Lower lobe of right lung (tissue), 2 donors: ENCODE measurements around the gene HMGXB3. TPM values are rescaled to one million over a fixed set of nuclear protein-coding genes. Genes with fewer than 3 reads are reported as not detected.

ENCODE experiments used
- ATAC-seq, 2 donors: fragments of 200-7000 bp; cut with Tn5 transposase; one replicate each; pipeline ENCODE4 v1.9.1; 2020 to 2022; ENCODE audit warnings: mild to moderate bottlenecking in 2 of 2, moderate library complexity in 2 of 2
- DNase-seq: peaks from one replicate; pipeline ENCODE4 v3.0.0-alpha.2; 2020
- H3K27ac ChIP-seq: fragments of 200-600 bp; one replicate; pipeline ENCODE4 v1.8.0; 2022
- H3K27me3 ChIP-seq: fragments of 200-600 bp; one replicate; pipeline ENCODE4 v1.8.0; 2022; ENCODE audit warnings: low read depth
- H3K36me3 ChIP-seq: fragments of 200-600 bp; one replicate; pipeline ENCODE4 v1.8.0; 2022; ENCODE audit warnings: mild to moderate bottlenecking
- H3K4me1 ChIP-seq: fragments of 200-600 bp; one replicate; pipeline ENCODE4 v1.8.0; 2022
- H3K4me3 ChIP-seq: fragments of 200-600 bp; one replicate; pipeline ENCODE4 v1.8.0; 2022; ENCODE audit warnings: mild to moderate bottlenecking
- H3K9me3 ChIP-seq: fragments of 200-600 bp; one replicate; pipeline ENCODE4 v1.8.0; 2022
- intact Hi-C: fragments of 100-400 bp; cut with DNase I; formaldehyde crosslinking; loops from one replicate; pipeline ENCODE4 v1.11.0; 2022
- total RNA-seq: library from RNA; stranded (reverse); fragmentation: NEBNext Ultra II Directional; extraction: Animal tissue kit (Norgen Biotek cat#: 25700); gene quantifications from one replicate; pipeline ENCODE4 v1.2.1, GENCODE V29; 2021
- TF ChIP-seq, protein P1 (sequence below): fragments of 200-600 bp; IDR thresholded peaks from one replicate; pipeline ENCODE4 v1.8.0; 2022; ENCODE audit warnings: antibody characterized with exemption, mild to moderate bottlenecking
- donor health status: DM: no; HTN: yes; CAD: no; lungs with severe emphysema.

HMGXB3 gene
- total RNA-seq, 1 donor from 2014 or later = 28.3 TPM

DNA sequence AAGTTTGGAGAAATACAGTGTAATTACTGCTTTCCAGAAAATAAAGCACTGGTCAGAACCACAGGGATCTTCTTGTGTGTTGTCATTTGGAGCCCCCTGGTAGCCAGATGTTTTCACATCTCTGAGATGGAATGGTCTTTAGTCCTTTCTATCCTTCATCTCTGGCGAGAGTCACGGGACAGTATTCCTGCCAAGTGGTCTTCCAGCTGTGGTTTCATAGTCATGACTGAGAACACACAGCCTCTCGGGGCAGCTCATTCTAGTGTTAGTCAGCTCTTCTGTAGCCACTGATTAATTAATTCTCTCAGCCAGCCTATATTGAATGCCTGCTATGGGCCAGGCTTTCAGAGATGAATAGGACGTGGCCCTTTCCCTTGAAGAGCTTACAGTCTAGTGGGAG is 34.1 kb downstream of the HMGXB3 start:
- intact Hi-C loops = no loop called here
- Histone ChIP-seq H3K36me3 (peaks cover 98% of the 10 kb centered on the region), H3K27me3 (no peaks in the 10 kb centered on the region), H3K27ac (no peak overlapping the region), H3K4me1 (no peaks in the 10 kb centered on the region), H3K4me3 (no peak overlapping the region), H3K9me3 (no peaks in the 10 kb centered on the region)
- ATAC-seq = no peak
- TF ChIP-seq, protein P1, sequence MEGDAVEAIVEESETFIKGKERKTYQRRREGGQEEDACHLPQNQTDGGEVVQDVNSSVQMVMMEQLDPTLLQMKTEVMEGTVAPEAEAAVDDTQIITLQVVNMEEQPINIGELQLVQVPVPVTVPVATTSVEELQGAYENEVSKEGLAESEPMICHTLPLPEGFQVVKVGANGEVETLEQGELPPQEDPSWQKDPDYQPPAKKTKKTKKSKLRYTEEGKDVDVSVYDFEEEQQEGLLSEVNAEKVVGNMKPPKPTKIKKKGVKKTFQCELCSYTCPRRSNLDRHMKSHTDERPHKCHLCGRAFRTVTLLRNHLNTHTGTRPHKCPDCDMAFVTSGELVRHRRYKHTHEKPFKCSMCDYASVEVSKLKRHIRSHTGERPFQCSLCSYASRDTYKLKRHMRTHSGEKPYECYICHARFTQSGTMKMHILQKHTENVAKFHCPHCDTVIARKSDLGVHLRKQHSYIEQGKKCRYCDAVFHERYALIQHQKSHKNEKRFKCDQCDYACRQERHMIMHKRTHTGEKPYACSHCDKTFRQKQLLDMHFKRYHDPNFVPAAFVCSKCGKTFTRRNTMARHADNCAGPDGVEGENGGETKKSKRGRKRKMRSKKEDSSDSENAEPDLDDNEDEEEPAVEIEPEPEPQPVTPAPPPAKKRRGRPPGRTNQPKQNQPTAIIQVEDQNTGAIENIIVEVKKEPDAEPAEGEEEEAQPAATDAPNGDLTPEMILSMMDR = no peak
- DNase-seq = no peak

DNA sequence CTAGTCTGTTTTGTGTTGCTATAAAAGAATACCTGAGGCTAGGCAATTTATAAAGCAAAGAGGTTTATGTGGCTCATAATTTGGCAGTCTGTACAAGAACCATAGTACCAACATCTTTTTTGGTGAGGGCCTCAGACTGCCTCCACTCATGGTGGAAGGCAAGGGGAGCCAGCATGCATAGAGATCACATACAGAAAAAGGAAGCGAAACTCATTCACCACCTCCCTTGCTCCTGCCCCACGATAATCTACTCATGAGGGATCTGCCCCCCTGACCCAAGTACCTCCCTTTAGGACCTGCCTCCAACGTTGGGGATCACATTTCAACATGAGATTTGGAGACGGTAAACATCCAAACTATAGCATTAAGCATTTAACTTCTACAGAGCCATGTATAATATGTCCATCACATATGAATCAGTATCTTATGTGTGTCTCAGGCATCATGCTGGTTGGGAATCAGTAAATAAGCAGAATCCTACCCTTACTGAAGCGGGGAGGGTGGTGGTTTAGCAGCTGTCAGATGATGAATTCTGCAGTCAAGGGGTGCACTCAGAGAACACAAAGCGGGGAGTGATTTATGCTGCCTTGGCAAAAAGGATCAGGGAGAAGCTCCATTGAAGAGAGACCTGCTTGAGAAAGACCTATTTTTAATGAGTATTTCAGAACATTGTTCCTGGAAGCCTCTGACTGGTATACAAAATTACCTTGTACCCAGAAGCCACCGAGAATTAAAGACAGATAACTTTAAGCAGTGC is 34.8 kb downstream of the HMGXB3 start:
- Histone ChIP-seq H3K27me3 (no peaks in the 10 kb centered on the region), H3K4me3 (no peak overlapping the region), H3K36me3 (peaks cover 98% of the 10 kb centered on the region), H3K4me1 (no peaks in the 10 kb centered on the region), H3K9me3 (no peaks in the 10 kb centered on the region), H3K27ac (no peak overlapping the region)
- TF ChIP-seq, protein P1 = no peak
- ATAC-seq (no peak), DNase-seq (no peak)
- intact Hi-C loops = no loop called here

- Histone ChIP-seq H3K36me3 (peaks cover 98% of the 10 kb centered on the region), H3K27ac (no peak overlapping the region), H3K27me3 (no peaks in the 10 kb centered on the region), H3K4me1 (no peaks in the 10 kb centered on the region), H3K4me3 (no peak overlapping the region), H3K9me3 (no peaks in the 10 kb centered on the region)
- intact Hi-C loops = no loop called here
- ATAC-seq (peak in 1 of 2 donors; percentile 35), DNase-seq (no peak)
- TF ChIP-seq, protein P1 = no peak
Observed at GRCh38 chr5:150036513-150036912, 36.0 kb downstream of the HMGXB3 start.

GRCh38 chr5:150038547-150038946 is 38.0 kb downstream of the HMGXB3 start:
- peaks cover 98% of the 10 kb centered on the region for H3K36me3 ChIP-seq

GRCh38 chr5:150042459-150042858 is 41.9 kb downstream of the HMGXB3 start:
- Histone ChIP-seq H3K27me3 (no peaks in the 10 kb centered on the region), H3K27ac (no peak overlapping the region), H3K4me3 (no peak overlapping the region), H3K36me3 (peaks cover 97% of the 10 kb centered on the region), H3K9me3 (no peaks in the 10 kb centered on the region), H3K4me1 (peaks cover 13% of the 10 kb centered on the region)
- DNase-seq (no peak), ATAC-seq (no peak)
- TF ChIP-seq, protein P1 = no peak
- intact Hi-C loops = no loop called here

More at GRCh38 chr5:150038547-150038946, 38.0 kb downstream of the HMGXB3 start:
- TF ChIP-seq, protein P1 = no peak
- ATAC-seq (no peak), DNase-seq (no peak)
- no peaks in the 10 kb centered on the region for H3K27me3 ChIP-seq
- intact Hi-C loops = no loop called here
- no peaks in the 10 kb centered on the region for H3K9me3 ChIP-seq
- H3K27ac ChIP-seq = no peak overlapping the region
- no peak overlapping the region for H3K4me3 ChIP-seq
- peaks cover 4% of the 10 kb centered on the region for H3K4me1 ChIP-seq
